OCI-LY3 (cell line): ENCODE results near the gene KRT73.

ENCODE experiments used
- CTCF ChIP-seq: fragments of 200-600, 300-600 bp; sonication (generic); IDR thresholded peaks from 2 replicates; pipeline ENCODE4 v1.5.1; 2014; ENCODE audit warnings: antibody characterized with exemption, low read length, low read depth
- EZH2phosphoT487 ChIP-seq: fragments of 200-600 bp; shearing (Covaris generic); IDR thresholded peaks from 2 replicates; pipeline ENCODE4 v1.6.1; 2018; ENCODE audit warnings: antibody characterized with exemption, mixed run types, low read depth

DNA sequence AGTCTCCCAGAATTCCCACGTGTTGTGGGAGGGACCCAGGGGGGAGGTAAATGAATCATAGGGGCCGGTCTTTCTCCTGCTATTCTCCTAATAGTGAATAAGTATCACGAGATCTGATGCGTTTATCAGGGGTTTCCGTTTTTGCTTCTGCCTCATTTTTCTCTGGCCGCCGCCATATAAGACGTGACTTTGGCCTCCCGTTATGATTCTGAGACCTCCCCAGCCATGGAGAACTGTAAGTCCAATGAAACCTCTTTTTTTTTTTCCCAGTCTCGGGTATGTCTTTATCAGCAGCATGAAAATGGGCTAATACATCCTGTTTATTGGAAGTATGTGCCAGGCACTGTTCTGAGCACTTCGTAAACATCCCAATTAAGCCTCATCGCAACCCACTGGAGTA lies 17.9 kb downstream of the KRT73 start:
- no peak for TF ChIP-seq CTCF
- TF ChIP-seq EZH2phosphoT487, result no peak
